DOHH2 (cell line): ENCODE measurements around the gene ANKS1B.

Experiments used
- EZH2phosphoT487 ChIP-seq: fragments of 200-600 bp; sonication (generic); IDR thresholded peaks from 2 replicates; pipeline ENCODE4 v1.6.1; 2017; ENCODE audit warnings: borderline replicate concordance, mild to moderate bottlenecking, antibody characterized with exemption, low read length, moderate library complexity, mixed read lengths
- TF ChIP-seq, protein P1 (sequence below): fragments of 200-600 bp; sonication (generic); IDR thresholded peaks from one replicate; pipeline ENCODE4 v1.5.1; 2014; ENCODE audit warnings: antibody characterized with exemption, mild to moderate bottlenecking, low read depth, low read length; ENCODE audit not compliant: poor library complexity, severe bottlenecking

DNA sequence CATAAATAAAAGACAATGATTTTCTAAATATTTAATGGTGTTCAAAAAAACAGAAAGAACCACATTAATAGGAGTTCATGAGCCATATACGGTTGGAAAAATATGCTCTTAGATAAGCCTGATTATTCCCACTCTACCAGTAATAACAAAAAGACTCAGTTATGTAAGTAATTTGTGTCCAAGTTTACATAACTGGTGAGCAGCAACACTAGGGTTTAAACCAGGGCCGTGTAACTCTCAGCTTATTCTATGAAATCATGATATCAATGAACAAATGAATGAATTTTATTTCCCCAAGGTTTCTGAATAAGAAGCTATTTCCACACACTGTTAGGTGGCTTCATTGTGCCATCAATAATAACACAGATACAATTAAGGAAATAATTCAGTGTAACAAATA, 238.8 kb downstream of the ANKS1B start:
- TF ChIP-seq, protein P1, sequence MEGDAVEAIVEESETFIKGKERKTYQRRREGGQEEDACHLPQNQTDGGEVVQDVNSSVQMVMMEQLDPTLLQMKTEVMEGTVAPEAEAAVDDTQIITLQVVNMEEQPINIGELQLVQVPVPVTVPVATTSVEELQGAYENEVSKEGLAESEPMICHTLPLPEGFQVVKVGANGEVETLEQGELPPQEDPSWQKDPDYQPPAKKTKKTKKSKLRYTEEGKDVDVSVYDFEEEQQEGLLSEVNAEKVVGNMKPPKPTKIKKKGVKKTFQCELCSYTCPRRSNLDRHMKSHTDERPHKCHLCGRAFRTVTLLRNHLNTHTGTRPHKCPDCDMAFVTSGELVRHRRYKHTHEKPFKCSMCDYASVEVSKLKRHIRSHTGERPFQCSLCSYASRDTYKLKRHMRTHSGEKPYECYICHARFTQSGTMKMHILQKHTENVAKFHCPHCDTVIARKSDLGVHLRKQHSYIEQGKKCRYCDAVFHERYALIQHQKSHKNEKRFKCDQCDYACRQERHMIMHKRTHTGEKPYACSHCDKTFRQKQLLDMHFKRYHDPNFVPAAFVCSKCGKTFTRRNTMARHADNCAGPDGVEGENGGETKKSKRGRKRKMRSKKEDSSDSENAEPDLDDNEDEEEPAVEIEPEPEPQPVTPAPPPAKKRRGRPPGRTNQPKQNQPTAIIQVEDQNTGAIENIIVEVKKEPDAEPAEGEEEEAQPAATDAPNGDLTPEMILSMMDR, result no peak
- no peak for TF ChIP-seq EZH2phosphoT487
